Activated CD4-positive, alpha-beta T cell treated with anti-CD3 and anti-CD28 coated beads, Interleukin-2, Interleukin-6, amounts not matched to agents 100 ng/mL and 50 ng/mL, durations not matched to agents 16 hours and 8 hours (primary cell): ENCODE data around the gene NPY4R.
"Not testable (repeated sequence)": the region's sequence is repeated elsewhere in the genome, so short reads cannot be mapped to it uniquely, and the experiment has no call there.

Experiments used
- DNase-seq: peaks from one replicate; pipeline ENCODE4 v3.0.0-alpha.2; 2020

Gene NPY4R, protein sequence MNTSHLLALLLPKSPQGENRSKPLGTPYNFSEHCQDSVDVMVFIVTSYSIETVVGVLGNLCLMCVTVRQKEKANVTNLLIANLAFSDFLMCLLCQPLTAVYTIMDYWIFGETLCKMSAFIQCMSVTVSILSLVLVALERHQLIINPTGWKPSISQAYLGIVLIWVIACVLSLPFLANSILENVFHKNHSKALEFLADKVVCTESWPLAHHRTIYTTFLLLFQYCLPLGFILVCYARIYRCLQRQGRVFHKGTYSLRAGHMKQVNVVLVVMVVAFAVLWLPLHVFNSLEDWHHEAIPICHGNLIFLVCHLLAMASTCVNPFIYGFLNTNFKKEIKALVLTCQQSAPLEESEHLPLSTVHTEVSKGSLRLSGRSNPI

DNA sequence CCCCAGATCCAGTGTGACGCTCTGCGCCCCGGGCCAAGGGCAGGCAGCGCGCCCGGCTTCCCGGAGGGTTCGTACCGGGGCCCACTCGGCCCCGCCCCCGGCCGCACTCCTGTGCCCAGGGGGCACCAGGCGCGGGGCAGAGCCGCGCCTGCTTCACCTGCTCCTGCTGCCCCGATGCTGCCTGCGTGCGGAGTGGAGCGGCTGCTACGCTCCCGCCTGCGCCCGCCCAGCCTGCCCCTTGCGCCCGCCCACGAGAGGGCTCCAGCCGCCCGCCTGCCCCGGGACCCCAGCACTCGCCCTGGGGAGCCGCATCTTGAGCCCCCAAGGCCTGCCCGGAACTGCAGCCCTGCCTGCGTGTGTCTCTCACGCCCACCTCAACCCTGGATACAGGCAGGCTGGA, at the start of gene NPY4R:
NPY4R (minus strand) TSS at position 194 of the 400 bp plus-strand sequence. CDS start 3,323 bp downstream, outside the sequence.
- DNase-seq: not testable (repeated sequence)

GRCh38 chr10:46515366-46515765, 49.6 kb upstream of the NPY4R start:
- no peak for DNase-seq

- DNase-seq: no peak
These were observed 49.1 kb upstream of the NPY4R start for GRCh38 chr10:46514899-46515298.

DNA sequence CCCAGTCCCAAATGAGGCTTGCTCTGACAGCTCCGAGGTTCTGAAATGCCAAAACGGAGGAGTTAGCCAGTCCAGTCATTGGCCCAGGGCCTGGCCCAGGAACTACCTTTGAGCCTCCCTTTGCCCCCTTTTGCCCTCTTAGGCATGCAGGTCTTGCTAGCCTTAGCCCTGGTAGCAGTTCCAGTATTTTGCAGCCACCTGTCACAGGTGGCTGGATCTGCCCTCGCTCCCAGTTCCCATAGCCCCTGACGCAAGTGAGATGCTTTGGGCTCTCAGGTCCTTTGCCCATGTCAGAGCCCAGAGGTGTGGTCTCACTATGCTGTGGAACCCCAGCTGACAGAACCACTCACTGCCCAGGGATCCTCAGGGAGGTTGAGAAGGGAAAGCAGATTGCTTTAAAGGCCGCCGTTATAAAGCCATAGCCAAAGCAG, 48.7 kb upstream of the NPY4R start:
- no peak for DNase-seq

DNA sequence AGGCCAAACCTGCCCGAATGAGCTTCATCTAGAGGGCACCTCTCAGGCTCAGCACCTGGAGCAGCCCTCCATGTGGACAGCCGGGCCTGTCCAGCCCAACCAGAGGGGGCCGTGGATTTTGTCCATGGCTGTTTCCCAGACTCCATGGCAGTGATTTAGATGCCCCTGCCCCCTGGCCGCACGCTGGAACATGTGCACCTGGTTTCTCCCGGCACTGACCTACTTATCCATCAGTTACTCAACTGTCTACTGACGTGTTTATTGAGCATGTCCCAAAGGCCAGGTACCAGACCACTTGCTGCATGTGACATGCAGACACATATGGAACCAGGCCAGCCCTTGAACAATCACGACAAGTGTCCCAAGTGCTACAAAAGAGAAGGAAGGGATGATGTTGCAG, 47.6 kb upstream of the NPY4R start:
- DNase-seq: not testable (repeated sequence)

DNA sequence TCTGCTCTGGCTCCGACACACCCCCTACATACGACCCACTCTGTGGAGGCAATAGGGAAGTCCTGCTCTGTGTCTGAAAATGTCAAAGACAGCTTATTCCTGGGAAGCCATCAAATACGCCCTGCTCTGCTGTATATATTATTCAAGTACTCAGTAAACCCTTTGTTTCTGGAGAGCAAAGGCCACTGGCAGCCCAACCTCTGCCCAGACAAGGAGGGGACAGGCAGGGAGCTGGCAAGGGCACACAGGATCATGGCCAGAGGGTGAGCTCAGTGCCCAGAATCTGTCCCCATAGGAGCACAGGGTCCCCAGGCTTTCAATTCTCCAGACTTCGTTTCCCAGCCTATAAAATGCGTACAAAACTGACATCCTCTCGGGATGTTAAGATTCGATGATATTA, 47.0 kb upstream of the NPY4R start:
- not testable (repeated sequence) for DNase-seq

DNA sequence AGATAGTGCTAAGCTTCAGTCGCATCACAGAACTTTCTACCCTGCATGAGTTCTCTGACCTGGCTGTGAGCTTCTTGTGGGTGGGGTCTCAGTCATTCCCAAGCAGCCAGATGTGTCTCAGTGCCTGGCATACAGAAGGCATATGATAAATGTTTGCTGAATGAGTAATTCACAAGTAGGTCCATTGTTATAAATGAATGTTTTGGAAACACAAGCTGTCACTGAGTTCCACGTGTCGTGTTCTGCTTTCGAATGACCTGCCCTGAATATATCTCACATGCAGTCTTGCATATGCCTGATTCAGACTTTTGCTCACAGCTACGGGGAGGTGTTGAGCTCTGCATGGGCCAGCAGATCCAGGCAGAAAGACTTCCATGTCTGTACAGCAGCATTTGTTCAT, 46.2 kb upstream of the NPY4R start:
- DNase-seq: not testable (repeated sequence)

DNA sequence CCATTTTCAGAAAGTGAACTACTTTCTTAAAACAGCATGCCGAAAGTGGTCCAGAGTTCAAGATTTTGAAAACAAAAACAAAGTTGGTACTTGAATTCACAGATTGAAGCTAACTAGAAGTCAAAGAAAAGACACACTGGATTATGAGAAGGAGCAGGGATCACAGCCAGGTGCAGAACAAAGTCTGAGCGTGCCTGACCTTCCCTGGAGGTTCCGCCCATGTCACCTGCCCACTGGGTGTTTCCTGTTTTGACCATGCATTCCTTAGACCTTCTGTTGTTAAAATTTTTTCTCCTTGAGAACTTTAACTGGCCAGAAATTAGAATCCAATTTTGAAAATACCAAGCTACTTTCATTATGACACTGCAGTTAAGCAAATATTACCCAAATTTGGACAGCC, 34.2 kb upstream of the NPY4R start:
- not testable (repeated sequence) for DNase-seq

DNA sequence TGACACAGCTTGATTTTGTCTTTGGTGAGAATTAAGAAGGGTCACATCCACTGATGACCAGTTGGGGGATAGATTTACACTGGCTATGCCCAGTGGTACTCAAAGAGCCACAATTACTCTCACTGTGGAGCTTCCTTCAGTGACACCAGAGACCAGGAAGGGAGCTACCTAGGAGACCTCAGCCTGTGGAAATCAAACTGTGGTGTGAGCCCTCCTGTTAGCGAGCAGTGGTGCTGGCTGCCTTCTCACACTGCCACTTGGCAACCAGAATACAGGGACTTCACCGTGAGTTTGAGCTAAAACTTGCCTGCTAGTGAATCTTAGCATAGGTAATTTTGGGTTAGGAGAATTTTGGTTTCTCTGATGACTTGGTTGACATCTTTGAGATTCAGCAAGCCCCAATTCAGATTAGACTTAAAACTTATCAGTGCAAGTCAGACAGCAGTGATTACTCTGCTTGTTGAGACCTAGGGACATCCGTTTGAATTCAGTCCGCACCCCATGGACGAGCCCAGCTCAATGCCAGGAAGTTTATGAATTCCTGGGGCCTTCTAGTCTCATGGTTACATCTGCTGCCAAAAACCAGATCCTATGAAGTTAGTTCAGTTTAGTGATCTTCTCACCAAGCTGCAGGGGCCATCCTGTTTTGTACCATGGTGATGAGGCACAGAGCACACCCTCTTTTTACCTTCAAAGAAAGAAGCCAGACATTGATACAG, 33.4 kb upstream of the NPY4R start:
- not testable (repeated sequence) for DNase-seq

- not testable (repeated sequence) for DNase-seq
These were observed 32.1 kb upstream of the NPY4R start for GRCh38 chr10:46497878-46498277.

- not testable (repeated sequence) for DNase-seq
These were observed 31.6 kb upstream of the NPY4R start for GRCh38 chr10:46497401-46497800.

DNA sequence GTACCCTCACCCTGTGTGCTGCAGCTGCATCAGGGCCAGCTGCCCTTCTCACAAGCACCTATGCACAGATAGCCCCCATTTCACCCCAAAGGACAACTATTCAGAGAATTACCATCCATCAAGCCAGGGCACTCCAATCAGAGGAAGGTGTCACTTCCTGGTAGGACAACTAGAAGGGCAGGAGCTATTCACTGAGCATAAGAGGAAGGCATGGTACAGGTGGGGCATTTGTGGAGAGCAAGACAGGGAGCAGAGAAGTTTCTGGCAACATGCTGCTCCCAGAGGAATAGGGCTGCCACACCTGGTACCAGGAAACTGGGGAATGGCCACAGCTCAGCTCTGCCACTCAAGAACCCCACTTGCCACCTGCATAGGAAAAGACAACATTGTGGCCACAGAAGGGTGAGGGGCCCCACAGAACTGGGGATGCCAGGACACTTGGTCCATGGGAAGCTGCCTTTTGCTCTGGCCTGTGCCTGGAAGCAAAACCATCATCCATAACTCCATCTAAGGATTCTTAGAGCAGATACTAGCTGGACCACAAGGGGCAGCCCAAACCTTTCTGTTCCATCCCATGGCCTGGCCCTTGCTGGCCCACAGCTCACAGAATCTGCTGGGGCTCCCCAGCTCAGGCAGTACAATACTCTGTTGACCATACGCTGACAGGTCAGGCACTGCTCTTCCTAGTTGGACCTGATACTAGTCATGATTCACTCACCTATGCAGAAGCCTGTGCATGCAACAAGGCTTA, 25.8 kb upstream of the NPY4R start:
- DNase-seq: not testable (repeated sequence)

- not testable (repeated sequence) for DNase-seq
These were observed 24.5 kb upstream of the NPY4R start for GRCh38 chr10:46490285-46490684.

DNA sequence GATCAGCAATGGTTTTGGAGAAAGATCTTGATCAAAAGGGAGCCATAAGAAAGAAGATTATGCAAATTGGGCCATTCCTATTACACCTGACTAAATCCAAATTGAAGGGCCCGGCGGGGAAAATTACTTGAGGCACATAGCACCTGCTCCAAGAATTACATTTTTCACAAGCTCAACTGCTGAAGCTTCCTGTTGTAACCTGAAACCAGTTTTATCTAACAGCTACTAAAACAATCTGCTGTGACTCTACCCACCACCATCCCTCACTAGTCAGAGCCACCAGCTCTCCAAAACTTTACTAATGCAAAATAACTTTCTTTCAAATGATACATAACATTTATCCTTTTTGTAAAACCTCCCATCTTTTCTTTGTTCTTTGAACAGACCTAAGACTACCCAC, 20.7 kb upstream of the NPY4R start:
- DNase-seq: not testable (repeated sequence)

DNA sequence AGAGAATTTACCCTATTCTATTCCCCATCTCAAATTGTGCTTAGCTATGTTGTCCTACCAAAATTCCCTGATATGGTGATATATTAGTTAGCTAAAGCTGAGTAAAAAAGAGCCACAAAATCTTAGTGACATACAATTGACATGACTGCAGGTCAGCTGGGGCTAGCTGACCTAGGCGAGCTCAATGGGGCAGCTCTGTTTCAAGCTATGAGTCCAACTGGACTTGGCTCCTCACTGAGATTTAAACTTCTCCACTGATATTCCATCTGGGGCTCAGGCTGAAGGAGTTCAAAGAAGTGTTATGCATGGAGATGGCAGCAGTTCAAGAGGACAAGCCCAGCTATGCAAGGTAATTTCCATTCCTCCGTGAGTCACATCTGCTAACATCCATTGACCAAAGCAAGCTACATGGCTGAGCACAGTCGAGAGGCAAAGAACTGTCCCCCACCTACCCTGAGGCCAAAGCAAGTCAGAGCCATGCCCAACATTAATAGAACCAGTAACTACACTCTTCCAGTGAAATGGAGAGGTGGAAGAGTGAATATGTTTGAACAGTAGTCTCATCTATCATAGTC, 9.1 kb upstream of the NPY4R start:
- not testable (repeated sequence) for DNase-seq

GRCh38 chr10:46473758-46474157, 8.0 kb upstream of the NPY4R start:
- not testable (repeated sequence) for DNase-seq

DNA sequence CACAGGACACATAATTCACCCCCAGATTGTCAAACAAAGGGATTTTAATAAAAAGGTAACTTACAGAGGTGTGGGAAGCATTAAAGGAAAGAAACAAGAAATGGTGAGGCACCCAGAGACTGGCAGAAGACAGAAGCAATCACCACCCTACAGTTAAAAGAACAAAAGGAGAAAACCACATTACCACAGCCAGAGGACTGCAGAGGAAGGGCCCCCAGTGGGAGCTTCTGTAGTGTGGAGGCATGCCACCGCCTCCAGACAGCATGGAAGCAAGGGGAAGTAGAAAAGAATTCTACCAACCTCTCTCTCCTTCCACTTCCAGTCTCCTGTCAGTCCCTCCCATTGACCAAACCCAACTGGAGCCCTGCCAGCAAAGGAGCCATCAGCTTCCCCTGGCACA, 4.4 kb upstream of the NPY4R start:
- not testable (repeated sequence) for DNase-seq

DNA sequence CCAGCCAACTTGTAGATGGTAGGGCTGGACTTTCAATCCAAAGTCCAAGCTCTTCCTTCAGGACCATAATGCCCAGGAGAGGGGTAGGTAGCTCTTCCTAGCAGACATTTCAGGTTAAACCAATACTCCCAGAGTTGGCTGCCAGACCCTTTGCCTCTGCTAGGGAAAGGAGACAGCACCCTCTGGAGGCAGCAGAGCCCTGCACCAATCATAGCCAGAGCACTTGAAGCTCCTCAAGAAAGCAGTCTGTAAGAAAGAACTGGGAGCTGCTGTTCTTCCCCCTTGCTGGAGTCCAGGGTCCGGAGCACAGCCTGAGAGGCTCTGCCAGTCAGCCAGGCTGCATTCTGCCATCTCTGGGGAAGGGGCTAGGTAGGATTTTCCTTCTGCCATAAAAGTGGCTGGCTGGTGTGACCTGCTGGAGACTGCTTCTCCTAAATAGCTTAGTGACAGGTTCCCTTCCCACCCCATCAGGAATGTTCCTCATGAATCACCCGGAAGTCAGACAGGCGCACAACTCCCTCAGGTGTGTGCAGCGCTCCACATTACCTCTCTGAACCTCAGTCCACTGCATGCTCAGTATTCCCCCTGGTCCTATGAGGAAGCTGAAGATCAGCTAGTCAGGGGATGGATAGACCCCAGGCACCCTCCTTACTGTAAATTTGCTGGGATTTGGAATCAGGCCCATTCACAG, 2.5 kb upstream of the NPY4R start:
- not testable (repeated sequence) for DNase-seq

DNA sequence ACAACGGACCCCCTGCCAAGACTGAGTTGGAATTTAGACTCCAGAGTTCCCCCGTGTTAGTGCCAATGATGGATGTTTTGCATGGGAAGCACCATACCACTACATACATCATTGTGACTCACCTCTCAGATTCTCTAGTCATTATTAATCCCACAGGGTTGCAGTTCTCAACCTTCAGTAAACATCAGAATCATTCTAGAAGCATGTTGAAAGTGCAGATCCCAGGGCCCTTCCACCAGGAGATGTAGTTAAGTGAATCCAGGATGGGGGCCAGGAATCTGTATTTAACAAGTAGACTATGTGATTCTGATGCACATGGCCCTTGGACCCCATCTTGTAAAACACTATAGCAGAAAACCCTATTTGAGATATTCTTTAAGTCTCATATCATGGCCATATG, 2.1 kb downstream of the NPY4R start:
- not testable (repeated sequence) for DNase-seq

DNA sequence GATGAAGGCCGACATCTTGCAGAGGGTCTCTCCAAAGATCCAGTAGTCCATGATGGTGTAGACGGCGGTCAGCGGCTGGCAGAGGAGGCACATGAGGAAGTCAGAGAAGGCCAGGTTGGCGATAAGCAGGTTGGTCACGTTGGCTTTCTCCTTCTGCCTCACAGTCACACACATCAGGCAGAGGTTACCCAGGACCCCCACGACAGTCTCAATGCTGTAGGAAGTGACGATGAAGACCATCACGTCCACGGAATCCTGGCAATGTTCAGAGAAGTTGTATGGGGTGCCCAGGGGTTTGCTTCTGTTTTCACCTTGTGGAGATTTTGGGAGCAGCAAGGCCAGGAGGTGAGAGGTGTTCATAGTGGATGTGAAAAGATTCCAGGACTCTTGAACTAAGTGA, 3.5 kb downstream of the NPY4R start:
- DNase-seq: not testable (repeated sequence)

DNA sequence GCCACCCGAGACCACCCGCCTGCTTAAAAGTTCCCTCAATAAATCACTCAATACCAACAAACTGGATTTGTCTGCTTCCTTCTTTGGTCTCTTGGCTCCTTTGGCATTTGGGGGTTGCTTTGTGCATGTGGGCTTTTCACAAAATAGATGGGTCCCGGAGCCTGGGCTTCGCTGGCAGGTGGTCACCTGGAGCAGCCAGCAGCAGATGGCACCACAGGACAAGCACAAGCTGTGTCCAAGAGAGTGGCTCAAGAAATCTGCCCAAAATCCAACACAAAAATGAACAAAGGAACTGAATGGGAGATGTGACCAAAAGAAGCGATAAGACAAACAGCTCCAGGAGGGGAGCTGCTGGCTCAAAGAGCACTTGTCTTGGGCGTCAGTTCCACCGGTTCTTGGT, 6.2 kb downstream of the NPY4R start:
- not testable (repeated sequence) for DNase-seq

GRCh38 chr10:46457071-46457470, 8.7 kb downstream of the NPY4R start:
- not testable (repeated sequence) for DNase-seq
